Stimulated activated CD4-positive, alpha-beta T cell treated with anti-CD3 and anti-CD28 coated beads, Interleukin-1b, Interleukin-23, amount 100 ng/mL, for 4 hours (primary cell): Measurements from ENCODE around the gene PDS5A.
"Not testable (repeated sequence)": the region's sequence is repeated elsewhere in the genome, so short reads cannot be mapped to it uniquely, and the experiment has no call there.

Experiments
- DNase-seq, 2 donors: peaks; one replicate each; pipeline ENCODE4 v3.0.0-alpha.2; 2020; ENCODE audit warnings: low read depth in 2 of 2

PDS5A gene

DNA sequence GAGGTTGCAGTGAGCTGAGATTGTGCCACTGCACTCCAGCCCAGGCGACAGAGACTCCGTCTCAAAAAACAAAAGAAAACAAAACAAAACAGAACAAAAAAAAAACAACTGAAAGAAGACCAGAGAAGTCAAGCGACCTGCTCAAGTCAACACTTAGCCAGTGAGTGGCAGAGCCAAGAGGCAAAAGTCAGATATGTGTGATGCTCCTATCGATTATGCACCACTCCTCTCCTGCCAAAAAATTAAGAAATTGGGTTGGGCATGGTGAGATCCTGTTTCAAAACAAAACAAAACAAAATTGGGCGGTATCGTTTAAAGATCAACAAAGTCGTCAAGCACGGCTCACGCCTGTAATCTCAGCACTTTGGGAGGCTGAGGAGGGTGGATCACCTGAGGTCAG lies 137.7 kb downstream of the PDS5A start:
- no peak for DNase-seq

- not testable (repeated sequence) for DNase-seq
Observed at GRCh38 chr4:39838431-39838830, 139.3 kb downstream of the PDS5A start.

GRCh38 chr4:39834269-39834668 lies 143.4 kb downstream of the PDS5A start:
- no peak for DNase-seq

GRCh38 chr4:39825741-39826231 lies 151.9 kb downstream of the PDS5A start:
- no peak for DNase-seq

GRCh38 chr4:39825090-39825489 lies 152.6 kb downstream of the PDS5A start:
- DNase-seq: no peak

DNA sequence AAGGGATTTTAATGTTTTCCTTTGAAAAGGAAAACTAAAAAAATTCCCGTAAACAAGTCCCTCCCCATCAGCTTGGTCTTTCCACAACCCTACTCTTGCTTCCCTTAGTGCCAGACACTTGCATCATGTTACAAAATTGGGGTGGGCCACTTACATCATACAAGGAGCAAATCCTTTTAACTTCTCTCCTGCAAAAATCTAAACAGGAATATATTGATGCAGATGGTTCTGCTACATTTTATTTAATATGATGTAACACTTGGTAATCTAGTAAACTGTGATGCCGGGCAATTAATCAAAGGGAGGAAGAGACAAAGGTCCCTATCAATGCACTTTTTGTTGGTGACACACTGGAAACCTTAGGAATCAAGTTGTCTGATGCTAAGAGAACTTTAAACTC lies 154.5 kb downstream of the PDS5A start:
- DNase-seq: no peak

DNA sequence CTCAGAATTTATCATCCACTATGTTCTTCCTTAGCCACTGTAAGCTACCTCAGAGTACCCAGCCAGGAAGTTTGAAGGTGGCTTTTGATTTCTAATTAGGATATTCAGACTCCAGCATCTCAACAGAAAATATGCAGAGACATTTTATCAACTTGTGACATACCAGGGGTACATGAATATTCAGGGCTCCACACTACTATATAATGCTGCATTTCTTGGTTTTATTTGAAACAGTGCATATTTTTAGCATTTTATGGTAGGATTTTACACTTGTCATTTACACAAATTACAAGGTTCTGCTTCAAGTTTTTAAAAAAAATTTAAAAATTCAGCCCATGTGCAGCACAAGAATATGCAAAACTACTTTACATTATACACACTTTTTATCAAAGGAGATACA lies 155.0 kb downstream of the PDS5A start:
- no peak for DNase-seq

DNA sequence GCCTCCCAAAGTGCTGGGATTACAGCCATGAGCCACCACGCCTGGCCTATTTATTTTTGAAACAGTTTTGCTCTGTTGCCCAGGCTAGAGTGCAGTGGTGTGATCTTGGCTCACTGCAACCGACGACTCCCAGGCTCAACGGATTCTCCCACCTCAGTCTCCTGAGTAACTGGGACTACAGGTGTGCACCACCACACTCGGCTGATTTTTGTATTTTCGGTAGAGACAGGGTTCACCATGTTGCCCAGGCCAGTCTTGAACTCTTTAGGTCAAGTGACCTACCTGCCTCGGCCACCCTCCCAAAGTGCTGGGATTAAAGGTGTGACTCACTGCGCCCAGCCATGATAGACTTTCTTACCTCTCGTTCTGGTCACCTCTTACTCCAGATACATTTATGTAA lies 155.8 kb downstream of the PDS5A start:
- DNase-seq: no peak

DNA sequence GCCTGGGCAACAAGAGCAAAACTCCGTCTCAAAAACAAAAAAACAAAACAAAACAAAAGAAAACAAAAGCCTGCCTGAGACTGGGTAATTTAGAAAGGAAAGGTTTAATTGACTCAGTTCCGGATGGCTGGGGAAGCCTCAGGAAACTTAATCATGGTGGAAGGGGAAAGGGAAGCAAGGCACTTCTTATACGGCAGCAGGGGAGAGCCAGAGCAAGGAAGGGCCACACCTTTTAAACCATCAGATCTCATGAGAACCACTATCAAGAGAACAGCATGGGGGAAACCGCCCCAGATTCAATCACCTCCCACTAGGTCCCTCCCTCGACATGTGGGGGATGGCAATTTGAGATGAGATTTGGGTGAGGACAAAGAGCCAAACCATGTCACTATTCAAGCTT lies 157.5 kb downstream of the PDS5A start:
- DNase-seq: no peak

- DNase-seq: no peak
Observed at GRCh38 chr4:39818646-39819045, 159.1 kb downstream of the PDS5A start.

- DNase-seq: no peak
Observed at GRCh38 chr4:39814403-39815185, 163.1 kb downstream of the PDS5A start.

- not testable (repeated sequence) for DNase-seq
Observed at GRCh38 chr4:39813761-39814160, 163.9 kb downstream of the PDS5A start.

- DNase-seq: not testable (repeated sequence)
Observed at GRCh38 chr4:39813033-39813432, 164.7 kb downstream of the PDS5A start.

GRCh38 chr4:39812500-39812899 lies 165.2 kb downstream of the PDS5A start:
- no peak for DNase-seq

DNA sequence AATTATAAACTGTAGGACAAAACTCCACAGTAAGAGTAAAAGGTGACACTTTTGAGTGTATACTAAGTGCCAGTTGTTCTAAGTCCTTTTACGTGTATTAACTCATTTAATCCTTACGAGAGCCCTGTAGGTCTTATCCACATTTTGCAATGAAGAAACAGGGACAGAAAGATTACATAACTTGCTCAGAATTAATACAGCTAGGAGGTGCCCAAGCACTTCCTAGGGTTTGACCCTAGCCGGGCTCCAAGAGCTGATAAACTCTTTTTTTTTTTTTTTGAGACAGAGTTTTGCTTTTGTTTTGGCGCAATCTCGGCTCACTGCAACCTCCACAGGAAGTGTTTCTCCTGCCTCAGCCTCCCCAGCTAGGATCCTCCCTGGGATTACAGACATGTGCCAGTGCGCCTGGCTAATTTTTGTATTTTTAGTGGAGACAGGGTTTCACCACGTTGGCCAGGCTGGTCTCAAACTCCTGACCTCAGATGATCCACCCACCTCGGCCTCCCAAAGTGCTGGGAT lies 169.4 kb downstream of the PDS5A start:
- DNase-seq: no peak

- no peak for DNase-seq
Observed at GRCh38 chr4:39802005-39802404, 175.7 kb downstream of the PDS5A start.

- not testable (repeated sequence) for DNase-seq
Observed at GRCh38 chr4:39792976-39793375, 184.7 kb downstream of the PDS5A start.

DNA sequence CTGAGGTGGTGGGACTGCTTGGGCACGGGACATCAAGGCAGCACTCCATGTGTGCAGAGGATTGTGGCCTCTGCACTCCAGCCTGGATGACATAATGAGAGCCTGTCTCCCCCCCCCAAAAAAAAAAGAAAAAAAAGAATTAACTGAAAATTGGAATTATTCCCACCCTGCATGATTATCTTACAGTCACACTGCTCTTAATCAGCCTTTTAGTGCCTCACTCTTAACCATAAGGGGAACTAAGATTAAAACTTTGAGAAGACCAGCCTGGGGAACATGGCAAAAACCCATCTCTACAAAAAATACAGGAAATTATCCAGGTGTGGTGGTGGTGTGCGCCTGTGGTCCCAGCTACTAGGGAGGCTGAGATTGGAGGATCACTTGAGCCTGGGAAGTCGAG lies 185.2 kb downstream of the PDS5A start:
- no peak for DNase-seq

DNA sequence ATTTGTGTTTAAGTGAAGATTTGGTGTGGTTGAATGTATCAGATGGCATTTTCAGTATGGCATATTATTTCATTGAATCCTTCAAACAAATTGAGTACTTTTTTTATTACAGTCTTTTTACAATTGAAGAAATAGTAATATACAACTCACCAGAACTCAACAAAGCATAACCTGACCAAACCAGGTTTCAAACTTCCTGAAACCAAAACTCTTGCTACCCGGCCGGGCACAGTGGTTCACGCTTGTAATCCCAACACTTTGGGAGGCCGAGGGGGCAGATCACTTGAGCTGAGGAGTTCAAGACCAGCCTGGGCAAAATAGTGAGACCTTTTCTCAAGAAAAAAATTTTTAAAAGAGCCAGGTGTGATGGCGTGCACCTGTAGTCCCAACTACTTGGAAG lies 185.6 kb downstream of the PDS5A start:
- no peak for DNase-seq

DNA sequence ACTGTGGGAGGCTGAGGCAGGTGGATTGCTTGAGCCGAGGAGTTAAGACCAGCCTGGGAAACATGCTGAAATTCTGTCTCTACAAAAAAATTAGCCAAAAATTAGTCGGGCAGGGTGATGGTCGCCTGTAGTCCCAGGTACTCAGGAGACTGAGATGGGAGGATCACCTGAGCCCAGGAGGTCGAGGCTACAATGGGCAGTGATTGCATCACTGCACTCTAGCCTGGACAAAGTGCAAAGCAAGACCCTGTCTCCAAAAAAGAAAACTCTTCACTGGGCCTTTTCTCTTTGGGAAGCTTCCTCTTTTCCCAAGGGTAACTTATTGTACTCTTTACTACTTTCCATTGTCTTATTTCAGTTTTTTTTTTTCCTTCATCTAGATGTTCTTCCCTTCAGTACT lies 190.9 kb downstream of the PDS5A start:
- no peak for DNase-seq

GRCh38 chr4:39785083-39785482 lies 192.6 kb downstream of the PDS5A start:
- DNase-seq: no peak

DNA sequence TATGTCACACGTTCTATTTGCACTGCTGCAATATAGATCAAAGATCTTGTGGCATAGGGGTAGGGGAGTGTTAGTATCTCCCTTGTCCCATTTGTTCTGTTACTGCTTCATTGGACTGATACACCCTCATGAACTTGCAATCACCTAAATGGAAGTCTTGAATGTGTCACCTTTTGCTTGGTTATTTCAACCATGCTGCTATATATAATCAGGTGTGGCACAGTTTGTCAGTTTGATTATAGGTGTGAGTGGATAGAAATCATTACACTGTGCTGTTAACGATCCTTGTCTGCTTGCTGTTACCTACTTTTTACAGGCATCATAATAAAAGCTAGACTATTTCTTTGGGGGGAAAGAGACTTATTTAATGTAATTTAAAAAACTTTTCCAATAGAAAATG lies 195.7 kb downstream of the PDS5A start:
- DNase-seq: not testable (repeated sequence)
